Esophagus muscularis mucosa (tissue), 4 donors: ENCODE results near the gene S100A4.

Experiments
- EP300 ChIP-seq: sonication (generic); formaldehyde crosslinking; IDR thresholded peaks from one replicate; pipeline ENCODE4 v1.6.1; 2017; ENCODE audit warnings: antibody characterized with exemption
- POLR2A ChIP-seq: fragments of 450-650 bp; IDR thresholded peaks from one replicate; pipeline ENCODE4 v1.6.1; 2017; ENCODE audit warnings: antibody characterized with exemption, moderate library complexity, mild to moderate bottlenecking, low read depth
- POLR2AphosphoS5 ChIP-seq, 2 donors: sonication (generic); formaldehyde crosslinking; IDR thresholded peaks; one replicate each; pipeline ENCODE4 v1.6.1; 2017; ENCODE audit warnings: antibody characterized with exemption in 2 of 2
- TF ChIP-seq, protein P1 (sequence below), 3 experiments: fragments of 200-600 bp in 2 of 3; fragments of 450-650 bp in 1 of 3; sonication (generic) in 2 of 3; IDR thresholded peaks; one replicate each; pipeline ENCODE4 v1.5.1; 2017 to 2019; ENCODE audit warnings: antibody characterized with exemption in 3 of 3, mild to moderate bottlenecking in 2 of 3, moderate library complexity in 1 of 3

DNA sequence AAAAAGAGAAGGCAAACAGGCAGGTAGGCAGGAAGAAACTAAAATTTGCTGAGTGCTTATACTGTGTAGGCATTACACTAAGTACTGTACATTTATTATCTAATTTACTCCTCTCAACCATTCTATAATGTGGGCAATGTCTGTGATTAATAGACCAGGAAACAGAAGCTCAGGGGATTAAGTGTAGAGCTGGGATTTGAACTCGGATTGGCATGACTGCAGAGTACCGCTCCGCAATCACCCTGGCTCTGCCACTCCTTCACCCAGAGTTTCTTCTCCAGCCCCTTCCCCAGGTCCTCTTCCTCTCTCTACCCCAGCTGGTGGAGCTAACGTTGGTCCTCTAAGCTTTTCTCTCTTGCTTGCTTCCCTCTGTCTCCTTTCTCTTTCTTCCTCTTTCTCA is 31.5 kb upstream of the S100A4 start:
- TF ChIP-seq, protein P1, sequence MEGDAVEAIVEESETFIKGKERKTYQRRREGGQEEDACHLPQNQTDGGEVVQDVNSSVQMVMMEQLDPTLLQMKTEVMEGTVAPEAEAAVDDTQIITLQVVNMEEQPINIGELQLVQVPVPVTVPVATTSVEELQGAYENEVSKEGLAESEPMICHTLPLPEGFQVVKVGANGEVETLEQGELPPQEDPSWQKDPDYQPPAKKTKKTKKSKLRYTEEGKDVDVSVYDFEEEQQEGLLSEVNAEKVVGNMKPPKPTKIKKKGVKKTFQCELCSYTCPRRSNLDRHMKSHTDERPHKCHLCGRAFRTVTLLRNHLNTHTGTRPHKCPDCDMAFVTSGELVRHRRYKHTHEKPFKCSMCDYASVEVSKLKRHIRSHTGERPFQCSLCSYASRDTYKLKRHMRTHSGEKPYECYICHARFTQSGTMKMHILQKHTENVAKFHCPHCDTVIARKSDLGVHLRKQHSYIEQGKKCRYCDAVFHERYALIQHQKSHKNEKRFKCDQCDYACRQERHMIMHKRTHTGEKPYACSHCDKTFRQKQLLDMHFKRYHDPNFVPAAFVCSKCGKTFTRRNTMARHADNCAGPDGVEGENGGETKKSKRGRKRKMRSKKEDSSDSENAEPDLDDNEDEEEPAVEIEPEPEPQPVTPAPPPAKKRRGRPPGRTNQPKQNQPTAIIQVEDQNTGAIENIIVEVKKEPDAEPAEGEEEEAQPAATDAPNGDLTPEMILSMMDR (IDR thresholded peaks at IDR 0.05): no peak
- TF ChIP-seq POLR2AphosphoS5 (IDR thresholded peaks at IDR 0.05) (no peak), POLR2A (no peak), EP300 (no peak)
